GM18867 (cell line): ENCODE results near the gene RHEBL1.

Experiments used
- ATAC-seq: cut with Tn5 transposase; IDR thresholded peaks from one replicate; pipeline ENCODE4 v1.9.1; 2021; ENCODE audit warnings: mild to moderate bottlenecking, moderate library complexity; ENCODE audit not compliant: unreplicated experiment

The RHEBL1 gene

DNA sequence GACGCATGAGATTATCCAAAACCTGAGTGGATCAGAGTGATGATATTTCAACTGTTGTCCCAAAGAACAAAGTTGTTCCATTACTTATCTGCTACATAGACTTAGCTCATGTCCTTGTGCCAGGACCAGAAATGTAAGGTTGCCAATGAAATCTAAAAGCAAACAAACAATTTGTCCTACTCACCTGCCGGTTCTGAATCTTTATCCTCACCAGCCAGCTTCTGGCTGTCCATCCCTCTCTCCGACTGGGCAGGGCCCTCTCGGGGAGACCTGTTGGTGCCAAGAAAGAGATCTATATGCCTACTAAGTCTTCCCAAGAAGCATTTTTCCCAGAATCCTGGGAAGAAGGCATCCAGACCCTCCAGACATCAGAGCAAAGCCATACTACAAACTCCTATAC lies 14.7 kb downstream of the RHEBL1 start:
- ATAC-seq, result no peak

DNA sequence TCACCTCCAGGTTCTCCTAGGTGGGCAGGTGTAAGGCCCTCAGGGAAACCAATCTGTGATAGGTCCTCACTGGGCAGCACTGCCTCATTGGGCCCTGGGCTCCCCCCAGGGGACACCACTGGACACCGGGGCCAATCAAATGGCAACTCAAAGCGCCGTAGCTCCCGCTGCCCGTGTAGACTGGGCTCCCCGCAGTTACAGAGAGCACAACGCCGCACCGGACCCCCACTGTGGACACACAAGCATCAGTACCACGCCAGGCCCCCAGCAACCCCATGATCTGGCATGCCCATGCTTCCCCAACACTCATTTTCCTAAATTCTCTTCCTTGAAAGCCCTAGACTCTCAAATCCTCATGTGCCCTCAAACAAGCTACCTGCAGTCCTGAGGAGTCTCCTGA lies 15.3 kb downstream of the RHEBL1 start:
- ATAC-seq, result no peak

DNA sequence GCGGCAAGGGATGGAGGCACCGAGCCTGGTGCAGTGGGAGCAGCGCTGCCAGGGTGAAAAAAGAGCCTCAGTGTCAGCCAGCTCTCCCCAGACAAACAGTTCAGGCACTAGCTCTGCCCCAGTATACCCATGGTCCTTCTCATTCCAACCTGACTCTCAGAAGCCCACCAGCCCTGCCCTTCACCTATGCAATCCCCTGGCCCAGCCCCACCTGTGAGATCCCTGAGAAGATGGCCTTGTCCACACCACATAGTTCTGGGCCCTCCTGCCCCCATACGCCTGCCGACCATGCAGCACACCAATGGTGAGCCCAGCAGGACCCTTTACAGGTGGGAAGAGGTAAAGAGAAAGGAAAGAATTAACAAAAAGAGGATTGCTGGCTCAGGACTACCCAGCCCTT lies 15.7 kb downstream of the RHEBL1 start:
- no peak for ATAC-seq

DNA sequence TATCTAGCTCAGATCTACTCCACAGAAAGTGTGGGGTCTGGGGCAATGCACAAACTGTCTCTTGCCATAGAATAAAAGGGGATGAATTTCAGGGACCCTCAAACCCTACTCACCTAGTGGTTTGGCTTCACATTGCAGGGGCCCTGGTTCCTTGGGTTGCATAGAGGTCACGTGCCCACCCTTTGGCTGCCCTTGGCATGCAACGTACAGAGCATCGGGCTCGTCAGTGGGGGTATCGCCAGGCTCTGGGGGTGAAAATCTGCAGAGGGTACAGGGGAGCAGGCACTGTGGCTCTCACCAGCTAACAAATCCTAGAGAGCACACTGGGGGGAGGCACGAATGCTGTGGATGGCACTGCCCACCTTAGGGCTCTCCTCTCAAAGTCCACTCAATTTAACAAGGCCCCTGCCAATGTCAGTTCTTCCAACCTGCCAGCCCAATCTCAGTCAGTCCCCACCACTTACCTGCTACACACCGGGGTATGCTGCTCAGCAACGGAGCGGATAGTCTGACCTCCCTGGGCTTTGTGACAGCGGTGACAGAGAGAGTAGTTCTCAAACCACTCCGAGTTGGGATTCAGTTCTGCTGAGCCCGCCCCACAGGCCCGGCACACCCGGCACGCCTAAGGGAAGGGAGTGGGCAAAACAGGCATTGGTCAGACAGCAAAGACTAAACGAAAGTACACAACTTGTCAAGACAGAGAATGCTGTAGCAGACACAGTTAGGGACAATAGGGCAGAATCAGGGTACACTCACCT lies 17.1 kb downstream of the RHEBL1 start:
- ATAC-seq, result no peak

DNA sequence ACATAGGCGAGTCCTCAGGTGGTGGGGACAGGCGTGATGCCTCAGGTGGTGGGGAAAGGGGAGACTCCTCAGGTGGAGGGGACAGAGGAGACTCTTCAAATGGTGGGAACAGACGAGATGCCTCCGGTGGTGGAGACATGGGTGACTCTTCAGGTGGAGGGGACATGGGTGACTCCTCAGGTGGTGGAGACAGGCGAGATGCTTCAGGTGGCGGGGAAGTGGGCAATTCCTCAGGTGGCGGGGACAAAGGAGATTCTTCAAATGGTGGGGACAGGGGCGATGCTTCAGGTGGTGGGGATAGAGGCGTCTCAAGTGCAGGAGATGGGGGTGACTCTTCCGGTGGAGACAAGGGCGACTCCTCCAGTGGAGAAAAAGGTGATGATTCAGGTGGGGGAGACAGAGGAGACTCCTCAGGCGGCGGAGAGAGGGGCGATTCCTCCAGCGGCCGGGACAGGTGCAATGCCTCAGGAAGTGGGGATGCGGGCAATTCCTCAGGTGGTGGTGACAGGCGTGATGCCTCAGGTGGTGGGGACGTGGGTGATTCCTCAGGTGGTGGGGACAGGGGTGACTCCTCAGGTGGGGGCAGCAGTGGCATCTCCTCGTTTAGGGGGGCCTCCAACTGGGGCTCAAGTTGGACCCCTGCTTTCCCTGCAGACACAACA lies 17.9 kb downstream of the RHEBL1 start:
- ATAC-seq, result no peak

DNA sequence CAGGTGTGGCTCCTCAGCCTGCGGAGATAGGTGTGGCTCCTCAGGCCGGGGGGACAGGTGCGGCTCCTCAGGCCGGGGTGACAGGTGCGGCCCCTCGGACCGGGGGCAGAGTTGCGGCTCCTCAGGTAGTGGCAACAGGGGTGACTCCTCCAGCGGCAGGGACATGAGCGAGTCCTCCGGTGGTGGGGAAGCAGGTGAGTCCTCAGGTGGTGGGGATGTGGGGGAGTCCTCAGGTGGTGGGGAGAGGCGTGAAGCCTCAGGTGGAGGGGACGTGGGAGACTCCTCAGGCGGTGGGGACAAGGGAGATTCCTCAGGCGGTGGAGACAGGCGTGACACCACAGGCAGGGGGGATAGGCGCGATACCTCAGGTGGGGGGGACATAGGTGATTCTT lies 18.4 kb downstream of the RHEBL1 start:
- no peak for ATAC-seq

DNA sequence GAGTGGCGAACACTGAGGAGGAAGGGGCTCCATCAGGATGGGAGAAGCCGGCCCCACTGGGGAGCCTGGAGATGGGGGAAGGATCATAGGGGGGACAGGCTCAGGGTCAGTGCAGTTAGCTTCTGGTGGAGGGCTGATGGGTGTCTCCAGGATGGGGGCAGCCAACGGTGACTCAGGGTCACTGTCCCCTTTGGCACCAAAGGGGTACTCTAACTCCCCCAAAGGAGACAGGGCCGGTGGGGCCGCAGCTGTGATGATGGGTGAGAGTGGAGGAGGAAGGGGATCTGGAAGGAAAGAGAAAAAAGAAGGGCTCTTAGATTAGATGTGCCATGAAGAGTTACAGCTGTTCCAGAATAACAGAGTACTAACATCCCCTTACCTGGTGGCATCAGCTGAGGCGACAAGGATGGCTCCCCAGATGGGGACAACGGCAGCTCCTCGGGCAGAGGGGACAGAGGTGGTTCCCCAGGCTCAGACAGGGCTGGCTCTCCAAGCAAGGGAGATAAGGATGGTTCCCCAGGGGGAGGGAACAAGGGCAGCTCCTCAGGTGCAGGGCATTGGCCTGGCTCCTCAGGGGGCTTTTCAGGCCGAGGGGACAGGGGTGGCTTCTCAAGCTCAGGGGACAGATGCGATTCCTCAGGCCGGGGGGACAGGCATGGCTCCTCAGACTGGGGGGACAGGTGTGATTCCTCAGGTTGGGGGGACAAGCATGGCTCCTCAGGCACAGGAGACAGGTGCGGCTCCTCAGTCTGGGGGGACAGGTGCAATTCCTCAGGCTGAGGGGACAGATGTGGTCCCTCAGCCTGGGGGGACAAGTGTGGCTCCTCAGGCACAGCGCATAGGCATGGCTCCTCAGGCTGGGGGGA lies 19.0 kb downstream of the RHEBL1 start:
- ATAC-seq, result no peak

DNA sequence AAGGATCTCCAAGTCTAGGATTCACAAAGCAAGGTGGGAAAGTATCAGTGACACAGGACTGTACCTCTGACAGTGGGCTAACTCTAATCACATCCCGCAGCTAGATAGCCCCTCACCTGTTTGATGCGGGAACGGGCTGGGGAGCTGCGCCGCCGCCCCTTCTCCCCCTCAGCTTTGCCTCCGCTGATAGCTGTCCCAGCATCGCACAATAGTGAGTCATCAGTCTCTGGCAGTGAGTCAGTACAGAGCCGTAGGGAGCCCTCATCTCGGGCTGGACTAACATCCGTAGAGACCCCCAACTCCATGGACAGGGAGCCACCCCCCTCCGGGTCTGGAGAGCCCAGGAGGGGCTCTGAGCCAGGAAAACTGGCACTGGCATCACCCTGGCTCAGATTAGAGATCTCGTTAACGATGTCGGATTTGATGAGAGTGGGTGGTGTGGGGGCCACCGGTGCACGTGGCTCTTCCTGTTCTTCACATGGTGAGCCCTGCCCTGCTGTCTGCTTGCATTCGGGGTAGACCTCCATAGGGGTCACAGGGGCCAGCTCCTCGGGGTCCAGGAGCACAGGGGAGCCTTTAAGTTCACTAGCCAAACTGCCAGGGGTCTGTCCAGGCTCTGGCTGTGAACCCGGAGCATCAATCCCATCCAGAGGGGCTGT lies 20.1 kb downstream of the RHEBL1 start:
- no peak for ATAC-seq

DNA sequence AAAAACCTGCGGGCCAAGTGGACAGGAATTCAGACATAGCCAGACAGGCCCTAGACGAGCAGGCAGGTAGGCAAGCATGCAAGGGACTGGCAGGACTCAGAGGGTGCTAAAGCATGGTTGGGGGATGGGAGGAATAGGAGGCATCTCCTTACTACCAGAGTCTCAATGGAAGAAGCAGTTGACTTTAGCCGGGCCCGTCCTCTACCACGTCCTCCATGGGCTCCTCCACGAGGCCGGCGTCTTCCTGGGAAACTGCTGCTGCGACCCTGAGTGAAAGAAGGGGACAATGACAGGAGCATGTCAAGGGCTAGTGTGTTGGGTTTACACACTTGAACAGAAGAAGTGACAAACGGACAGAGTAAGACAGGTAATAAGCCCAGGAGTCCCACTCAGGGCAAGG lies 20.8 kb downstream of the RHEBL1 start:
- no peak for ATAC-seq

DNA sequence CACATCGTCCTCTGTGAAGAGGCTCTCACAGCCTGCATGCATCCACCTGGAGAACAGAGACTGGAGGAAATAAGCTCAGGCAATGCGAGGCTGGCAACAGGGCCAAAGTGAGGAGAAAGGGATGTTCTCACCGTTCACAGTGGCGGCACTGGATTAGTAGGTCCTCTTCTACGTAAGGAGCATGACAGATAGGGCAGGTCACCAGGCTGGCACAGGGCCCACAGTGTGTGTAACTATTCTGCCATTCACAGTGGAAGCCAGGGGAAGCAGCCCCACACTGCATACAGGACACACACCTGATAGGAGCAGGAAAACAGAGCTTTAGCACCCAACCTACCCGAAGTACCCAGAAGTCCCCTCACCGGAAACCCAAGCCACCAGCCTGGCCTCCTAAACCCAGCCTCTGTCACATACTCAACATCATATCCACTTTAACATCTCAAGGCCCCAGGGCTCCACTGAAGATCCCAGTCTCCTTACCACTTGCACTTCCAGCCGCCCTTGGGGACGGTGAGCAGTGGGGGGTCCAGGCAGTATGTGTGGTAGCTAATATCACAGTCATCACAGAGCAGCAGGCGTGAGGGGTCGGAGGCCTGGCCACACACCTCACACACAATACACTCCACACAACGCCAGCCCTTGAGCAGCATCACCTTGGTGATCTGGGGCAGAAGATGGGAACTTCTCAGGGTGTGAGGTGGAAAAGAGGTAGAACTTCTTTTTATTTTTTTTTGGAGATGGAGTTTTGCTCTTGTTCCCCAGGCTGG lies 23.5 kb downstream of the RHEBL1 start:
- ATAC-seq, result no peak

DNA sequence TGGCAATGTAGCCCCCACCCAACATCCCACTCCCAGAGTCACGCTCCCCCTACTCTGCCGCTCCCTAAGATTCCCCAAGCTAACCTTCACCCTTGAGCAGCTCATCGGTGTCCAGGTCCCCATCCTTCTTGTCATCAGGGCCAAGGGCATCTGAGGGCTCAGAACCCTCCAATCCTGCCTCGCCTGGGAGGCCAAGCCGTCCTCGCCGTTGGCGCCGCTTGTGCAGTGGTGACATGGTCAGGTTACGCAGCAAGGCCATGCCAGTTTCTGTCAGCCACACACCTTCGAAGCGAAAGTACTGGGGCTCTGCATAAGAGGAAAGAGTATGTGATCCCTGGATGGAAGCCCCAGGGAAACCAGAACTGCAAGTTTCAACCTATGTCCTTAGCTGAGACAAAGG lies 25.1 kb downstream of the RHEBL1 start:
- ATAC-seq, result no peak

DNA sequence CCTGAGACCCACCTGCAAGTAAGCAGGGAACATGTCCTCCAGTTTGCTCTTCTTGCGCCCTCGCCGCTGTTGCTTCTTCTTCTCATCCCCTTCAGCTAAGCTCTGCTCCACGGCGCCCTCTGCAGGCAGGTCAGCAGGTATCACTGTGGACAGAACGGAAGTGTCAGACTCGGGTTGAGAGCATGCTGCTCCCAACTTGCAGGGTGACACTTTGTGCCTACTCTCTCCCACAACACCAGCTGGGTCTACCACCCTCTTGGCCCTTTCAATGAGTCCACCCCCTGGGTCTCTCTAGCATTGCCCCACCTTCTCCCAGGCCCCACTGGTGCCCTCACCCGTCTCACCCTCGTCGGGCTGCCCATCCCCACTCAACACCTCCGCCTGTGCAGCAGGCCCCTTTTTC lies 25.9 kb downstream of the RHEBL1 start:
- ATAC-seq, result no peak

DNA sequence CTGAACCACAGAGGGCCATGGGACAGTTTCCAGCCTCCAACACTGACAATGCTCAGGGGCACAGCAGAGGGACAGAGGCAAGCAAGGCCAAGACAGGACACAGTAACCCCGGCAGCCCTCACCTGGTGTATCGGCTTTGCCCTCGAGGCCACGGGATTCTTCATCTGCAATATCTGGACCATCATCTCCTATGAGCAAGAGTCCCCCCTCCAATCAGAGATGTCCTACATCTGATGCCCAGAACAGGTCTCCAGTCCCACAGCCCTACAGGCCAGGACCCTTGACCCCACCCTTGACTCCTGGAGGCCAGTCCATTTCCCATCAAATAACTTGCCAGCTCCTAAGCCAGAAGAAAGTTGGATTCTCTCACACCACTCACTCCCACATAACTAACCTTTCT lies 26.5 kb downstream of the RHEBL1 start:
- ATAC-seq, result no peak

DNA sequence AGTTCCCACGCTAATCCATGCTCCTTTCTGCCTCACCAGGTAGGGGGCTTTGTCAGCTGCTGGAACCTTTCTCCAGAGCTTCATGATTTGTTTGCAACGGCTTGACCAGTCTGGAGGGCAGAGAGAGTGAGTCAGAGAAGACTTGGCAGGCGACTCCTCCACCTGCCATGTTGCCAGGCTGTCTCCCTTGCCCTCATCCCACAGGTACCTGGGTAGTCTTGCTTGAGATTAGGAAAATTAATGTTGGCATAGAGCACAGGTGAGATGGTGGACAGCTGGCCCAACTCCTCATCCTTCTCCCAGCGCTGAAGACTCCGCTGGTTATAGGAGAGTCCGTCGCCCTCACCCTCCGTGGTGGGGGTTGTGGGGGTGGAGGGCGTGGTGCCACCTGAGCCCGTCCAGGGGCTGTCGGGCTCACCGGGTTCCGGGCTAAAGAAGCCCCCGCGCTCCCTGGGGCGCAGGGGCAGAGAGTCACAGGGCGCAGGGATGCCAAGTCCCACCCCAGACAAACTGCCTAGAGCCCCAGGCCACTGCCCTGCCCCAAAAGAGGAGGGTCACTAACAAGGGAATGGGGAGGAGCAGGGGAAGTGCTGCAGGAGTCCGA lies 27.8 kb downstream of the RHEBL1 start:
- ATAC-seq, result no peak

DNA sequence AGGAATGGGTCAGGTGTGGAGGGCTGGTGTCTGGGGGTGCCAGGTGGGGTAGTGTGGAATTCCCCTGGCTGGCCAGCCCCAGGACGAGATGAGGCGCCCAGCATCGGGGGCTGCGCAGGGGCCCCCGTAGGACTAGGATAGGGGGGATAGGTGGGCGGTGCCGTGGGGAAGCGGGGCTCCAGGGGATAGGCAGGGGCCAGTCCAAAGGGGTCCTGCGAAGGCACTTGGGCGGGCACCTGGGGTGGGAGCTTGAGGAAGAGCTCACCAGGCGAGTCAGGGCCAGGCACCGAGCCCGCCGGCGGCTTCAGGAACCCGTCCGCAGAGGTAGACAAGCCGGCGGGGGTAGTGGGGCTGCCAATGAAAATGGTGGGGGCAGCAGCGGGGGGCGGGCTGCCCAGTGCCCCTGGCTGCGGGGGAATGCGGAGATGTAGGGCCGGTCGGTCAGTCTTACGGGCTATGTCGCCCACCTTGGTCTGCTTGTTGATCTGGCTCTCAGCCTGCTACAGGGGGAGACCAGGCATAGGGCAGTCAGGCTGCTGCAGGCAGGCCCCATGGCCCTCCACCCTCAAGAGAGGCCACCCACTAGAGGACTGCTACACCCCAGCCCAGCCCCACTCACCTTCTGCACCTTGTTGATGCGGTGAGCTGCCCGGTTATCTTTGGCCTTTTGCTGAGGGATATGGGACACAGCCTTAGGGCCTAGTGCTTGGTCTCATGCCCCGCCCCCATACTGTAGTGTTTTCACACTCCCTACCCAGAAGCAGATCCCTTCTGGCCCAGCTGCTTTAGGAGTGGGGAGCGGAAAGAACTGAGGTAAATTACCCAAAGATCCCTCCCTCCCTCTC lies 28.5 kb downstream of the RHEBL1 start:
- ATAC-seq, result no peak

DNA sequence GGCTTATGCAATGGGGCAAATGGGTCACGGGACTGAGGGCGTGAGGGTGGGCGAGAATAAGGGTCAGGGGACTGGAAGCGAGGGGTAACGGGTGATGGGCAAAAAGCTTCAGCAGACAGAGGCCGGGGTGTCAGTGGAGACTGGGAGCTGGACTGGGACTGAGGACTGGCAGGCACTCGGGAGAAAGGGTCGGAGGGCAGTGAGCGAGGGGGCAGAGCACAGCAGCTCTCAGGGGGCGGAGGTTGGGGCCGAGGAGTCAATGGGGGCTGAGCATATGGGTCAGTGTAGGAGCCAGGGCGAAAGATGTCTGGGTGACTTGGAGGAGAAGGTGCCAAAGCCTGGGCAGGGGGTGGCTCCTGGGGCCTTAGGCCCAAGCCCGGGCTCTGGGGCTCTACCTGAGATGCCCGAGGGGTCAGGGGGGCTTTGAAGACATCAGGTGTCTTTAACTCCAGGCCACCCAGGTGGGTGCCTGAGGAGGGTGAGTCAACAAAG lies 29.4 kb downstream of the RHEBL1 start:
- no peak for ATAC-seq

DNA sequence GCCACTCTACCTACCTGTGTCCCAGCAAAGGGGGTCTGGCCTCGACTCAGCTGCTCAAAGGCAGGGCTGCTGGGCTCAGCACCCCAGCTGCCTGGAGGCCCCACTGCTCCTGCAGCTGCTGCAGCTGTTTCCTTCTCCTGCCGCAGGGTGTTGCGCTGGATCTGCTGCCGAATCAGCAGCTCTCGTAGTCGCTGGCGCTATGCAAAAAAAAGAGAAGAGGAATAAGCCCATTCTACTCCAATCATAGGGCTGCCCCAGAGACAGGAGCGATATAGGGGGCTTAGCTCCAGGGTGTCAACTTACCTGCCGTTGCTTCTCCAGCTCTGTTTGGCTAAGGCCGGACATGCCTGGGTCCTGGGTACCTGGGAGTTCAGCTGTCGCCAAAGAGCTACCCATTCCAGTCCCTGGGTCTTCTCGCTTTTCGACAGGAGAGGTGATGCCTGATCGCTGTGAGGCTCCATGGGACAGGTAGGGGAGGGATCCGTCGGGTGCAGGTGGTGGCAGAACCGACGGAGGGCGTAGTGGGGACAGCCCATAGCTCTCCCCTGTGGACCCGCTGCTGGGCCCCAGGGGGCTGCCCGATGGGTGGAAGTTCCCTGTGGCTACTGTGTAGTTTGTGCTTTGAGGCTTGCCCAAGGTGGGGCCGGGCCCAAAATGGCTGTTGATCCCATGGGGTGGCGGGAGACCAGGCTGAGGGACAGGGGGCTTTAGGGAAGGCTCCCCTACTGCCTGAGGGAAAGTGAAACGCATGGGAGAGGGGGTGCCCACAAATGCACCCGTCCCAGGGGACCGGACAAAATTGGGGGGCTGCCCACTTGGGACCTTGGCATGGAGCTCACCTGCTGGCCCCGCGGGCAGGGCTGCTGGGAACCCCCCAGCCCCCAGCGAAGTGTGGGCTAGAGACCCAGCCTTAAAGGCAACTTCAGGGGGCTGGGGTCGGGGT lies 30.1 kb downstream of the RHEBL1 start:
- ATAC-seq, result no peak
